Measurements from ENCODE around the gene LINGO1. TPM values are rescaled to one million over a fixed set of nuclear protein-coding genes. Genes with fewer than 3 reads are reported as not detected.

The LINGO1 gene
- total and polyA plus RNA-seq, 2 of the 8 experiments (the other 6 are each of a cell fraction or from before 2014, with no cell fraction given): 57.1 to 114 TPM

DNA sequence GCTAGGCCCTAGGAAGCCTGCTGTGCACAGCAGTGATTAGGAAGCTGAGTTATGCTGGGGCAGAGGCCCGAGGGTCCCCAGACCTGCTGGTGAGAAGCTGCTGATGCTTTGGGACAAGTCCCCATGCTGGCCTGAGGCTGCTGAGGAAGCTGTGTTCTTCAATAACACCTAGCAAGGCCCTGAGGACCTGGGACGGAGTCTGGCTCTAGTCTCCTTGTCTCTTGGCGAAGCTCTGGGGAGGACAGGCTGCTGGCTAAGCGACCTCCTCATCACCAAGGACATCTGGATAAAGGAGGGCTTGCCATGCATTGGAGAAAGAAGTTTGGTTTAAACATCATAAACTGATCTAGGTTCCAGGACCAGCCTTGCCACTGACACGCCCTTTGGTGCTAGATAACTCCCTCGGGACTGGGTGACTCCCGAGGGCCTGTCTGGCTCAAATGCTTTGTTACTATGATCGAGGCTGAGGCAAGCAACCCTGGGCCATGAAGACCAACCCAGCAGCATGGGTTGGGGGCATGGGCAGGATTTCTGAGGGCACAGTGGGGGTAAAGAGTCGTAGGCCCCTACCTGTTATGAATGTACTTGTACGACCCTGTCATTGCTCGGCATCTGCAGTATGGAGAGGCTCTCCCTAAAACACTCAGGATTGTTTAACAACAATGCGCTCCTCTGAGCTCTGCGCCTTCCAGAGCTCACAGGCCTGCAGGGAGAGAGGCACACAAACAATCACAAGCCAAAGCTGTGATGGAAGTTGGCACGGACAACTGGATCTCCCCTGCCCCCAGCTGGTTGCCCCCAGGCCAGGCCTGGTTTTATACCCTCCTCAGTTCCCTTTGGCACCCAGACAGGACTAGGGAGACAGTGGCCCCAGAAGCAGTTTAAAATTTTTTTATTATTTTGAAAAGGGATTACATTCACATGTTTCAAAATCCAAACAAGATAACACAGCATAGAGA is 64.4 kb downstream of the LINGO1 start:
- FAIRE-seq: no peak
- CTCF ChIA-PET (ENCODE audit: partially characterized antibody): interaction anchor here (0.7 to 11.7 kb wide), 17 partner anchors 9 to 449 kb away, joined by 3 to 74 read pairs (median 5); partner anchors contain the start of gene LINGO1

More for the DNA sequence above, 64.4 kb downstream of the LINGO1 start:
- H2BK12ac ChIP-seq (ENCODE audit: low read depth, low read length): peak overlapping the region; percentile 39; the same call in 1 of the 2 replicates
- no peaks in the 10 kb centered on the region for H3K79me2 ChIP-seq (ENCODE audit: control insufficient read depth in 1 of 2, insufficient read depth in 2 of 2, low read length in 2 of 2)
- H2AFZ ChIP-seq (ENCODE audit: low read length): no peak overlapping the region
- 89% methylated on average over 14 of the region's 14 CpGs; no CpG with 5 or more reads in 1 of the 2 experiments for WGBS, 2 experiments (ENCODE audit: extremely low coverage in 1 of 2, insufficient coverage in 1 of 2, insufficient read length in 1 of 2, insufficient replicate concordance in 2 of 2, low coverage in 1 of 2, low lambda C conversion rate in 2 of 2, missing lambda C conversion rate in 1 of 2)
- H3K27ac ChIP-seq (ENCODE audit: low read depth, low read length): no peak overlapping the region
- peaks cover 0 to 17% (median 11%) of the 10 kb centered on the region in 4 experiments; a peak in 6 of 7 replicates for H3K4me1 ChIP-seq (replicated peaks in 1 of 4; ENCODE audit: control insufficient read depth in 3 of 4, insufficient read depth in 4 of 4, low read length in 3 of 4)
- H3K14ac ChIP-seq (ENCODE audit: insufficient read length): no peak overlapping the region
- no peak overlapping the region for H3K56ac ChIP-seq (replicated peaks; ENCODE audit: insufficient read length, low read depth, low read length)
- no peak overlapping the region for H4K5ac ChIP-seq (ENCODE audit: insufficient read length, low read depth, low read length)
- POLR2A ChIA-PET (ENCODE audit: partially characterized antibody): interaction anchor here (1.0 to 1.1 kb wide), 2 partner anchors 12 to 26 kb away, joined by 3 to 4 read pairs; no protein-coding TSS in a partner anchor
- H3K9ac ChIP-seq (replicated peaks in 1 of 4; ENCODE audit: extremely low read depth in 1 of 4, low read depth in 3 of 4, low read length in 3 of 4): no peak overlapping the region
- no peak overlapping the region for H3K4me2 ChIP-seq (ENCODE audit: insufficient read depth in 1 of 2, low read depth in 2 of 2, low read length in 2 of 2)
- H2BK120ac ChIP-seq (replicated peaks; ENCODE audit: low read depth, low read length): no peak overlapping the region
- no peak overlapping the region for H3K4ac ChIP-seq (replicated peaks; ENCODE audit: insufficient read length, low read depth, low read length)
- H4K8ac ChIP-seq (ENCODE audit: extremely low read depth, insufficient read depth, low read length): peak overlapping the region; percentile 4; the same call in 1 of the 2 replicates
- H3K23ac ChIP-seq (ENCODE audit: insufficient read length): no peak overlapping the region
- H3K18ac ChIP-seq (ENCODE audit: extremely low read depth, low read length): peak overlapping the region; percentile 32
- H3K27me3 ChIP-seq (replicated peaks in 1 of 4; ENCODE audit: control insufficient read depth in 3 of 4, extremely low read depth in 1 of 4, insufficient read depth in 3 of 4, low read length in 3 of 4): no peaks in the 10 kb centered on the region
- no peak for TF ChIP-seq MAFK (IDR thresholded peaks at IDR 0.05; ENCODE audit: low read depth, low read length)
- TF ChIP-seq TBP (IDR thresholded peaks at IDR 0.05; ENCODE audit: low read depth, low read length): no peak
- TF ChIP-seq CBX8 (IDR thresholded peaks at IDR 0.05; ENCODE audit: borderline replicate concordance, low read depth, low read length): no peak
- TF ChIP-seq RAD21 (IDR thresholded peaks at IDR 0.05 in 1 of 2, conservative IDR thresholded peaks at IDR 0.05 in 1 of 2; ENCODE audit: low read depth in 2 of 2, low read length in 2 of 2): peak in 1 of 2 experiments; percentile 14; a peak in 1 of 4 replicates
- H2AK5ac ChIP-seq (ENCODE audit: low read depth, low read length): no peak overlapping the region
- DNase-seq (ENCODE audit: low read depth in 1 of 2, low spot score in 2 of 2): no peak
- H2BK5ac ChIP-seq (ENCODE audit: low read depth, low read length): 0 out of 2 replicates have a peak overlapping the region, but pooled peaks have one; percentile 24
- H2BK15ac ChIP-seq (ENCODE audit: low read length): peak overlapping the region; percentile 61; the same call in 1 of the 2 replicates
- H3K79me1 ChIP-seq (ENCODE audit: low read depth, low read length): no peaks in the 10 kb centered on the region
- no peaks in the 10 kb centered on the region; the same call in 1 of the 2 replicates for H3K23me2 ChIP-seq (ENCODE audit: low read depth, low read length)
- H2BK20ac ChIP-seq (ENCODE audit: low read length): no peak overlapping the region
- peak overlapping the region; percentile 33 for H4K91ac ChIP-seq (replicated peaks; ENCODE audit: insufficient read length, low read length)
- H3K36me3 ChIP-seq (ENCODE audit: control insufficient read depth in 2 of 4, insufficient read depth in 4 of 4, low read length in 3 of 4): no peaks in the 10 kb centered on the region
- no peak overlapping the region for H3K4me3 ChIP-seq (ENCODE audit: extremely low read depth in 1 of 4, insufficient read depth in 2 of 4, low read depth in 3 of 4, low read length in 4 of 4)
- H4K20me1 ChIP-seq (replicated peaks in 1 of 2; ENCODE audit: control insufficient read depth in 1 of 2, insufficient read depth in 2 of 2, low read length in 2 of 2): no peaks in the 10 kb centered on the region
- no peaks in the 10 kb centered on the region for H3K9me3 ChIP-seq (ENCODE audit: insufficient read depth in 2 of 2, low read depth in 1 of 2, low read length in 1 of 2)

All from H1 (cell line).